Activated naive CD4-positive, alpha-beta T cell treated with anti-CD3 and anti-CD28 coated beads, Interleukin-2, amount 50 U/mL, for 24 hours (primary cell): ENCODE data around the gene FRRS1L.

Experiments used
- H3K27ac Mint-ChIP-seq: one replicate; pipeline ENCODE4 v1.8.0; 2021; ENCODE audit warnings: mild to moderate bottlenecking, mixed read lengths
- H3K27me3 Mint-ChIP-seq: one replicate; pipeline ENCODE4 v1.8.0; 2021; ENCODE audit warnings: mixed read lengths
- H3K36me3 Mint-ChIP-seq: one replicate; pipeline ENCODE4 v1.8.0; 2021; ENCODE audit warnings: mixed read lengths
- H3K4me1 Mint-ChIP-seq: one replicate; pipeline ENCODE4 v1.8.0; 2021; ENCODE audit warnings: mixed read lengths
- H3K4me3 Mint-ChIP-seq: one replicate; pipeline ENCODE4 v1.8.0; 2021; ENCODE audit warnings: mild to moderate bottlenecking, mixed read lengths
- H3K9me3 Mint-ChIP-seq: one replicate; pipeline ENCODE4 v1.8.0; 2021; ENCODE audit warnings: mixed read lengths

Gene FRRS1L

GRCh38 chr9:109107402-109108240 is 59.4 kb downstream of the FRRS1L start:
- Mint-ChIP-seq H3K36me3 (peaks cover 19% of the 10 kb centered on the region), H3K27ac (peak overlapping the region; percentile 95), H3K27me3 (no peaks in the 10 kb centered on the region), H3K9me3 (peaks cover 10% of the 10 kb centered on the region), H3K4me1 (peaks cover 83% of the 10 kb centered on the region), H3K4me3 (peak overlapping the region; percentile 70)

GRCh38 chr9:109101810-109102209 is 65.2 kb downstream of the FRRS1L start:
- H3K27ac Mint-ChIP-seq, result peak overlapping the region; percentile 88

GRCh38 chr9:109101202-109101595 is 65.8 kb downstream of the FRRS1L start:
- H3K27ac Mint-ChIP-seq, result peak overlapping the region; percentile 80
- H3K4me1 Mint-ChIP-seq, result peaks cover 77% of the 10 kb centered on the region
- peak overlapping the region; percentile 65 for H3K4me3 Mint-ChIP-seq
- H3K27me3 Mint-ChIP-seq, result no peaks in the 10 kb centered on the region
- peaks cover 11% of the 10 kb centered on the region for H3K9me3 Mint-ChIP-seq
- H3K36me3 Mint-ChIP-seq, result peaks cover 26% of the 10 kb centered on the region

More at GRCh38 chr9:109101810-109102209, 65.2 kb downstream of the FRRS1L start:
- Mint-ChIP-seq H3K4me1 (peaks cover 77% of the 10 kb centered on the region), H3K27me3 (no peaks in the 10 kb centered on the region), H3K4me3 (peak overlapping the region; percentile 65), H3K36me3 (peaks cover 26% of the 10 kb centered on the region), H3K9me3 (peaks cover 11% of the 10 kb centered on the region)

GRCh38 chr9:109100543-109101201 is 66.4 kb downstream of the FRRS1L start:
- Mint-ChIP-seq H3K27me3 (no peaks in the 10 kb centered on the region), H3K9me3 (peaks cover 11% of the 10 kb centered on the region), H3K27ac (peak overlapping the region; percentile 80), H3K4me3 (peak overlapping the region; percentile 65), H3K4me1 (peaks cover 82% of the 10 kb centered on the region), H3K36me3 (peaks cover 28% of the 10 kb centered on the region)

GRCh38 chr9:109098960-109099308 is 68.1 kb downstream of the FRRS1L start:
- Mint-ChIP-seq H3K9me3 (peaks cover 11% of the 10 kb centered on the region), H3K27me3 (no peaks in the 10 kb centered on the region), H3K4me3 (peak overlapping the region; percentile 24), H3K36me3 (peaks cover 22% of the 10 kb centered on the region), H3K4me1 (peaks cover 95% of the 10 kb centered on the region), H3K27ac (peak overlapping the region; percentile 95)

GRCh38 chr9:109098171-109098959 is 68.7 kb downstream of the FRRS1L start:
- H3K27me3 Mint-ChIP-seq, result no peaks in the 10 kb centered on the region
- H3K4me1 Mint-ChIP-seq, result peaks cover 95% of the 10 kb centered on the region
- H3K27ac Mint-ChIP-seq, result peak overlapping the region; percentile 95
- H3K9me3 Mint-ChIP-seq, result peaks cover 8% of the 10 kb centered on the region
- peaks cover 21% of the 10 kb centered on the region for H3K36me3 Mint-ChIP-seq
- H3K4me3 Mint-ChIP-seq, result peak overlapping the region; percentile 70

- H3K27ac Mint-ChIP-seq, result peak overlapping the region; percentile 99
- peaks cover 18% of the 10 kb centered on the region for H3K36me3 Mint-ChIP-seq
- H3K9me3 Mint-ChIP-seq, result no peaks in the 10 kb centered on the region
- no peaks in the 10 kb centered on the region for H3K27me3 Mint-ChIP-seq
- H3K4me3 Mint-ChIP-seq, result peak overlapping the region; percentile 37
- H3K4me1 Mint-ChIP-seq, result peaks cover 96% of the 10 kb centered on the region
Measured at GRCh38 chr9:109097146-109097545, 69.9 kb downstream of the FRRS1L start.

GRCh38 chr9:109095321-109095720 is 71.7 kb downstream of the FRRS1L start:
- Mint-ChIP-seq H3K9me3 (no peaks in the 10 kb centered on the region), H3K4me1 (peaks cover 89% of the 10 kb centered on the region), H3K27me3 (no peaks in the 10 kb centered on the region), H3K36me3 (peaks cover 27% of the 10 kb centered on the region), H3K4me3 (peak overlapping the region; percentile 35), H3K27ac (peak overlapping the region; percentile 78)

- H3K27me3 Mint-ChIP-seq, result no peaks in the 10 kb centered on the region
- H3K9me3 Mint-ChIP-seq, result no peaks in the 10 kb centered on the region
- H3K36me3 Mint-ChIP-seq, result peaks cover 30% of the 10 kb centered on the region
- H3K27ac Mint-ChIP-seq, result peak overlapping the region; percentile 78
- no peak overlapping the region for H3K4me3 Mint-ChIP-seq
- peaks cover 81% of the 10 kb centered on the region for H3K4me1 Mint-ChIP-seq
Measured at GRCh38 chr9:109094268-109094667, 72.8 kb downstream of the FRRS1L start.

- H3K36me3 Mint-ChIP-seq, result peaks cover 34% of the 10 kb centered on the region
- H3K4me3 Mint-ChIP-seq, result no peak overlapping the region
- H3K27me3 Mint-ChIP-seq, result no peaks in the 10 kb centered on the region
- H3K4me1 Mint-ChIP-seq, result peaks cover 66% of the 10 kb centered on the region
- H3K9me3 Mint-ChIP-seq, result no peaks in the 10 kb centered on the region
- H3K27ac Mint-ChIP-seq, result peak overlapping the region; percentile 90
Measured at GRCh38 chr9:109092587-109092986, 74.5 kb downstream of the FRRS1L start.

- Mint-ChIP-seq H3K27me3 (no peaks in the 10 kb centered on the region), H3K9me3 (no peaks in the 10 kb centered on the region), H3K27ac (peak overlapping the region; percentile 52), H3K4me3 (no peak overlapping the region), H3K36me3 (peaks cover 35% of the 10 kb centered on the region), H3K4me1 (peaks cover 64% of the 10 kb centered on the region)
Measured at GRCh38 chr9:109092051-109092580, 74.9 kb downstream of the FRRS1L start.

- Mint-ChIP-seq H3K9me3 (no peaks in the 10 kb centered on the region), H3K36me3 (peaks cover 30% of the 10 kb centered on the region), H3K27me3 (no peaks in the 10 kb centered on the region), H3K4me1 (peaks cover 33% of the 10 kb centered on the region), H3K27ac (no peak overlapping the region), H3K4me3 (no peak overlapping the region)
Measured at GRCh38 chr9:109088221-109088620, 78.8 kb downstream of the FRRS1L start.

GRCh38 chr9:109087795-109088194 is 79.3 kb downstream of the FRRS1L start:
- H3K27me3 Mint-ChIP-seq, result no peaks in the 10 kb centered on the region
- H3K4me3 Mint-ChIP-seq, result no peak overlapping the region
- peaks cover 30% of the 10 kb centered on the region for H3K36me3 Mint-ChIP-seq
- no peak overlapping the region for H3K27ac Mint-ChIP-seq
- no peaks in the 10 kb centered on the region for H3K9me3 Mint-ChIP-seq
- H3K4me1 Mint-ChIP-seq, result peaks cover 32% of the 10 kb centered on the region

- no peaks in the 10 kb centered on the region for H3K27me3 Mint-ChIP-seq
- peaks cover 28% of the 10 kb centered on the region for H3K36me3 Mint-ChIP-seq
- no peak overlapping the region for H3K4me3 Mint-ChIP-seq
- peaks cover 24% of the 10 kb centered on the region for H3K4me1 Mint-ChIP-seq
- H3K9me3 Mint-ChIP-seq, result no peaks in the 10 kb centered on the region
- peak overlapping the region; percentile 16 for H3K27ac Mint-ChIP-seq
Measured at GRCh38 chr9:109086221-109086620, 80.8 kb downstream of the FRRS1L start.

- Mint-ChIP-seq H3K27ac (no peak overlapping the region), H3K4me3 (no peak overlapping the region), H3K4me1 (peaks cover 21% of the 10 kb centered on the region), H3K9me3 (no peaks in the 10 kb centered on the region), H3K36me3 (peaks cover 24% of the 10 kb centered on the region), H3K27me3 (no peaks in the 10 kb centered on the region)
Measured at GRCh38 chr9:109085510-109085909, 81.5 kb downstream of the FRRS1L start.
